Measurements from ENCODE around the gene ALDH16A1. TPM values are rescaled to one million over a fixed set of nuclear protein-coding genes. Genes with fewer than 3 reads are reported as not detected.

ALDH16A1 gene
- total RNA-seq, 2 donors from 2014 or later, result 29.0 to 65.2 TPM

DNA sequence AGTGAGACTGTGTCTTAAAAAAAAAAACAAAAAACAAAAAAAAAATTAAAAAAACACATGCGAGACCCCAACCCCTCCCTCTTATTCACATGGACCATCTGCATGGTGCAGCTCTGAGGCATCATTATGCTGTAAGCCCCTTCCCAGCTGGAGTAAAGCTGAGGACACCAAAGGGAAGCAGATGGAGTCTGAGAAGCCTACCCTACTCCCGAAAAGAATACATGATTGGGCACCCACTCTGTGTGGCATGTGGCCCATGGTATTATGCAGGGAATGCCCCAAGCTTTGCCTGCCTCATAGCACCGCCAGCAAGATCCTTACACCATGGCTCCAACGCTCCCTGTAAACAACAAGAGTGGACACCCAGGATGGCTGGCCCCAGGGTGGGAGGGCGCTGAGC is 34.5 kb upstream of the ALDH16A1 start:
- no peak for ATAC-seq
- Mint-ChIP-seq H3K36me3 (no peaks in the 10 kb centered on the region), H3K4me3 (no peak overlapping the region), H3K27me3 (peaks cover 54 to 59% of the 10 kb centered on the region in 2 donors), H3K4me1 (ENCODE audit: low read depth in 2 of 2) (peaks cover 19 to 22% of the 10 kb centered on the region in 2 donors), H3K9me3 (no peaks in the 10 kb centered on the region), H3K27ac (no peak overlapping the region)
- DNase-seq (ENCODE audit: low spot score), result no peak

DNA sequence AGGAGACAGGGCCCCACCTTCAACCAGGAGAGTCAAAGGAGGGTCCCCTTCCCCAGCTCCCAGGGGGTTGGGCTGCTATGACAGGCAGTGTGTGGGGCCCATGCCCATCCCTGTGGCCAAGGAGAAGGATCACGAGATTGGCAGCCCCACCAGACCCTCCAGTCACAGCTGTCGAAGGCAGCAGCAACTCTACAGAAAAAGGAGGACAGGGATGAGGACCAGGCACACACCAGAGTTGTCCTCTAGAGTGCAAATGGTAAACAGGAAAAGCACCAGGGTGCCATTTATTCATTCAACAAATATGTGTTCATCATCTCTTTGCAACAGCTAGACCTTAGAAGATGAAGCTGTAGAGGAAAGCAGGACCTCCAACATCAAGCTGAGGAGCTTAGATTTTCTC is 33.9 kb upstream of the ALDH16A1 start:
- no peak overlapping the region for H3K4me3 Mint-ChIP-seq
- no peaks in the 10 kb centered on the region for H3K9me3 Mint-ChIP-seq
- no peaks in the 10 kb centered on the region for H3K36me3 Mint-ChIP-seq
- H3K4me1 Mint-ChIP-seq (ENCODE audit: low read depth in 2 of 2), result peaks cover 25 to 28% of the 10 kb centered on the region in 2 donors
- DNase-seq (ENCODE audit: low spot score), result no peak
- H3K27ac Mint-ChIP-seq, result no peak overlapping the region
- peaks cover 60 to 65% of the 10 kb centered on the region in 2 donors for H3K27me3 Mint-ChIP-seq
- ATAC-seq, result no peak

DNA sequence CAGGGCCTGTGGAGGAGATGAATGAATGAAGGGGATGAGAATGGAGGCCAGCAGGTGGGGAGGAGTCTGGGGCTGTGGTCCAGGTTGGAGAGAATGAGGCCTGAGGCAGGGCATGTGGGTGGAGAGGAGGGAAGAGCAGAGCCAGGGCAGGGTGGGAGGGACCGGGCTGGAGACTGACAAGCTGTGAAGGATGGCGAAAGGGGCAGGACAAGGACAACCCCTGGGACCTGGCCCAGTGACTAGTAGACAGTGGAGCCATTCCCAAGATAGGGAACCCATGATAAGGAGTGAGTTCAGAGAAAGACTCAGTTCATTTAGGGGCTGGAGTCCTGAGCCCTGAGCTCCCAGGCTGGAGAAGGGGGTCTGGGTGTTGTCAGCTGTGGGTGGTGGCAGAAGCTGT is 32.8 kb upstream of the ALDH16A1 start:
- ATAC-seq (no peak), DNase-seq (ENCODE audit: low spot score) (no peak)
- Mint-ChIP-seq H3K4me3 (no peak overlapping the region), H3K36me3 (no peaks in the 10 kb centered on the region), H3K9me3 (no peaks in the 10 kb centered on the region), H3K4me1 (ENCODE audit: low read depth in 2 of 2) (peaks cover 25 to 28% of the 10 kb centered on the region in 2 donors), H3K27ac (no peak overlapping the region), H3K27me3 (peaks cover 66 to 73% of the 10 kb centered on the region in 2 donors)

GRCh38 chr19:49421039-49421877 is 31.8 kb upstream of the ALDH16A1 start:
- Mint-ChIP-seq H3K27me3 (peaks cover 73 to 83% of the 10 kb centered on the region in 2 donors), H3K4me3 (peak overlapping the region; percentile 55), H3K9me3 (no peaks in the 10 kb centered on the region), H3K4me1 (ENCODE audit: low read depth in 2 of 2) (peaks cover 27 to 31% of the 10 kb centered on the region in 2 donors), H3K27ac (no peak overlapping the region), H3K36me3 (peaks cover under 1% of the 10 kb centered on the region)
- ATAC-seq, result peak; percentile 49 to 74
- DNase-seq (ENCODE audit: low spot score), result peak; percentile 69

- no peak for DNase-seq (ENCODE audit: low spot score)
- H3K27me3 Mint-ChIP-seq, result peaks cover 79 to 89% of the 10 kb centered on the region in 2 donors
- no peak overlapping the region for H3K27ac Mint-ChIP-seq
- H3K4me3 Mint-ChIP-seq, result peak overlapping the region; percentile 55
- H3K36me3 Mint-ChIP-seq, result peaks cover 6% of the 10 kb centered on the region
- H3K9me3 Mint-ChIP-seq, result no peaks in the 10 kb centered on the region
- peaks cover 33 to 34% of the 10 kb centered on the region in 2 donors for H3K4me1 Mint-ChIP-seq (ENCODE audit: low read depth in 2 of 2)
- ATAC-seq, result no peak
These were observed 31.2 kb upstream of the ALDH16A1 start for GRCh38 chr19:49421878-49422202.

DNA sequence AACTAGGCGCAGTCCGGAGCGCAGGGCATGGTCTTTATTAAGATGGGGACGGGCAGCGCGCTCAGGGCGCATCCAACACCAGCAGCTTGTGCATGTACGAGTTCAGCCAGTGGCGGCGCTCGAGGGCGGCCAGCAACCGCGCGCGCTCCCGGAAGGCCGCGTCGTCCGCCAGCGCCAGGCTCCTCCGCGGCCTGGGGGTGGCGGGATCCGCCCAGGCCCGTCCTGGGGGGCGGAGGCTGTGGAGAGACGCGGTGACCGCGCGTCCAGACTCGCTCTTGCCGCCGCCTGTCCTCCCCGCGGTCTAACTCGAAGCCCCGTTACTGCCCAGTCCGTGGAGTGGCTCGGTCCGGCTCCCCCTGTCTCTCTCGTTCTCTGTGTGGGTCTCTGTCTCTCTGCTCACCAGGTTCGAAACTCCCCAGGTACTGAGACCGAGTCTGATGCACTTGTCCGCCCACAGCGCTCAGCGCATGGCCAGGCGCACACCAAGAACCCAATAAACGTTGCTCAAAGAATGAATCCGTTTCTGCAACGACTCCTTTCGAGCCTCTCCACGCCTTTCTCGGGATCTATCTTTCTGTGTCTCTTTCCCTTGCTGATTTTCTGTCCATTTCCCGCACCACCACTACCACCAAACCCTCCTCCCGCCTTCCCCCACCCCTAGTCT is 30.5 kb upstream of the ALDH16A1 start:
- Mint-ChIP-seq H3K36me3 (peaks cover 9% of the 10 kb centered on the region), H3K9me3 (no peaks in the 10 kb centered on the region), H3K27ac (no peak overlapping the region), H3K4me1 (ENCODE audit: low read depth in 2 of 2) (peaks cover 38 to 39% of the 10 kb centered on the region in 2 donors), H3K27me3 (peaks cover 82 to 92% of the 10 kb centered on the region in 2 donors), H3K4me3 (peak overlapping the region; percentile 79)
- ATAC-seq (peak; percentile 76 to 84), DNase-seq (ENCODE audit: low spot score) (no peak)

DNA sequence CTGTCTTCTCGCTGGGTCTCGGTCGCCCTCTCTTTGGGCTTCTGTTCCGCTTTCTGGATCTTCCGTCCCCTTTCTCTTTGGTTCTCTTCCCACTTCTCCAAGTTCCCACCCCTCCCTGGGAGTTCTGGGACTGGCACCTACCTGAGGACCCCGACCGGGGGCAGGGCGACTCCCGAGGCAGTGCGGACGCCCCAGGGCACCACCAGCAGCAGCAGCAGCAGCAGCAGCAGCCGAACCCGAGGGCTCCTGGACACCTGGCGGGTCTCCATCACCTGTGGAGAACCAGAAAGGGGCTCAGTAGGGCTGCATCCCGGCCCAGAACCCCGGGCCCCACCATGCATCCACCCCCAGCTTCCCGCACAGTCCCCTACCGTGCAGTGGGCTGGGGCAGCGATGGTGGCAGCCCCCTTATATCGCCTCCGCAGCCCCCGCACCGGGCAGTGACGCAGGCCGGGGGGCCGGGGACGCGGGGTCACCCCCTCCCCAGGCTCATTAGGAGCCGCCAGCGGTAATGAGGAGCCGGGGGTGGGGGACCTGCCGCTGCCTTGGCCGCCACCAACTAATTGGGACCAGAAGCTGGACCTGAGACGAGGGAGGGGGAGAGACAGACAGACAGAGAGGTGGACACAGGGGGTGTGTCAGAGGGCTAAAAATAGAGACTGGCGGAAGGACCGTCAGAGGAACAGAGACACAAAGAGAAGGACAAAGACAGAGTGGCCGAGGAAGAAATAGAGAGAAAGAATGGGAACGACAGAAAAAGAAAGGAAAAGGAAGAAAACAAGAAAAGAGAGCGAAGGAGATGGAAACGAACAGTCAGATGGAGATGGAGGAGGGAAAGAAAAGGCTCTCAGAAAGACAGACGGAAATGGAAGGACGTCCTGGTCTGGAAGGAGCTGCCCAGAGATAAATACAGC is 29.7 kb upstream of the ALDH16A1 start, which contains the start of gene PTH2:
Gene PTH2 (minus strand): TSS at position 371 of the 914 bp plus-strand sequence. CDS start 102 bp downstream, at position 269.
- DNase-seq (ENCODE audit: low spot score) (no peak), ATAC-seq (no peak)
- Mint-ChIP-seq H3K4me3 (peak within 1 kb of the TSS; percentile 79), H3K36me3 (peaks cover 9% of the 10 kb centered on the region), H3K27ac (no peak within 1 kb of the TSS), H3K4me1 (ENCODE audit: low read depth in 2 of 2) (peaks cover 44 to 46% of the 10 kb centered on the region in 2 donors), H3K9me3 (no peaks in the 10 kb centered on the region), H3K27me3 (peaks cover 82 to 96% of the 10 kb centered on the region in 2 donors)

DNA sequence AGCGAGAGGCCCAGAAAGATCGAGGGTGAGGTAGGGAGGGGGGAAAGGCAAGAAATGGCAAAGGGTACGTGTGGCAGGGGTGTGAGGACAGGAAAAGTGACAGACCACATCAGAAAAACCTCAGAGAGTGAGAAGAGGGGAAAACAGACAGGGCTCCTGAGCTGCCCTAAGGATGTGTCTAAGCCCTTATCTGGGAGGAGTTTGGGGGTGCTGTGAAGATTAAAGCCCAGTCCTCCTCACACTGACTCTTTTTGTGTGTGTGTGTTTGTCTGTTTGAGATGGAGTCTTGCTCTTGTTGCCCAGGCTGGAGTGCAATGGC is 29.1 kb upstream of the ALDH16A1 start:
- Mint-ChIP-seq H3K27ac (no peak overlapping the region), H3K4me1 (ENCODE audit: low read depth in 2 of 2) (peaks cover 44 to 50% of the 10 kb centered on the region in 2 donors), H3K36me3 (peaks cover 9% of the 10 kb centered on the region), H3K9me3 (no peaks in the 10 kb centered on the region), H3K27me3 (peaks cover 80 to 95% of the 10 kb centered on the region in 2 donors), H3K4me3 (peak overlapping the region; percentile 28)
- no peak for ATAC-seq
- no peak for DNase-seq (ENCODE audit: low spot score)

- DNase-seq (ENCODE audit: low spot score) (no peak), ATAC-seq (no peak)
- H3K27me3 Mint-ChIP-seq, result peaks cover 76 to 95% of the 10 kb centered on the region in 2 donors
- no peak within 1 kb of the TSS for H3K4me3 Mint-ChIP-seq
- no peaks in the 10 kb centered on the region for H3K9me3 Mint-ChIP-seq
- no peak within 1 kb of the TSS for H3K27ac Mint-ChIP-seq
- H3K36me3 Mint-ChIP-seq, result peaks cover 15% of the 10 kb centered on the region
- H3K4me1 Mint-ChIP-seq (ENCODE audit: low read depth in 2 of 2), result peaks cover 47 to 52% of the 10 kb centered on the region in 2 donors
These were observed 27.8 kb upstream of the ALDH16A1 start, which contains the start of gene GFY for GRCh38 chr19:49425178-49425577. Gene GFY, plus strand, starts transcription at chr19:49425388. Its CDS starts 1,043 bp downstream, at chr19:49426431.

- H3K27me3 Mint-ChIP-seq, result peaks cover 72 to 95% of the 10 kb centered on the region in 2 donors
- H3K9me3 Mint-ChIP-seq, result no peaks in the 10 kb centered on the region
- no peak overlapping the region for H3K27ac Mint-ChIP-seq
- ATAC-seq, result no peak
- peaks cover 15% of the 10 kb centered on the region for H3K36me3 Mint-ChIP-seq
- no peak overlapping the region for H3K4me3 Mint-ChIP-seq
- DNase-seq (ENCODE audit: low spot score), result no peak
- H3K4me1 Mint-ChIP-seq (ENCODE audit: low read depth in 2 of 2), result peaks cover 50 to 52% of the 10 kb centered on the region in 2 donors
These were observed 27.0 kb upstream of the ALDH16A1 start for GRCh38 chr19:49425922-49426592.

GRCh38 chr19:49427339-49427738 is 25.7 kb upstream of the ALDH16A1 start:
- Mint-ChIP-seq H3K27me3 (peaks cover 65 to 89% of the 10 kb centered on the region in 2 donors), H3K4me3 (peak overlapping the region; percentile 5), H3K9me3 (no peaks in the 10 kb centered on the region), H3K4me1 (ENCODE audit: low read depth in 2 of 2) (peaks cover 44 to 45% of the 10 kb centered on the region in 2 donors), H3K36me3 (peaks cover 15% of the 10 kb centered on the region), H3K27ac (peak overlapping the region in 1 of 2 donors; percentile 55)
- DNase-seq (ENCODE audit: low spot score) (no peak), ATAC-seq (no peak)

DNA sequence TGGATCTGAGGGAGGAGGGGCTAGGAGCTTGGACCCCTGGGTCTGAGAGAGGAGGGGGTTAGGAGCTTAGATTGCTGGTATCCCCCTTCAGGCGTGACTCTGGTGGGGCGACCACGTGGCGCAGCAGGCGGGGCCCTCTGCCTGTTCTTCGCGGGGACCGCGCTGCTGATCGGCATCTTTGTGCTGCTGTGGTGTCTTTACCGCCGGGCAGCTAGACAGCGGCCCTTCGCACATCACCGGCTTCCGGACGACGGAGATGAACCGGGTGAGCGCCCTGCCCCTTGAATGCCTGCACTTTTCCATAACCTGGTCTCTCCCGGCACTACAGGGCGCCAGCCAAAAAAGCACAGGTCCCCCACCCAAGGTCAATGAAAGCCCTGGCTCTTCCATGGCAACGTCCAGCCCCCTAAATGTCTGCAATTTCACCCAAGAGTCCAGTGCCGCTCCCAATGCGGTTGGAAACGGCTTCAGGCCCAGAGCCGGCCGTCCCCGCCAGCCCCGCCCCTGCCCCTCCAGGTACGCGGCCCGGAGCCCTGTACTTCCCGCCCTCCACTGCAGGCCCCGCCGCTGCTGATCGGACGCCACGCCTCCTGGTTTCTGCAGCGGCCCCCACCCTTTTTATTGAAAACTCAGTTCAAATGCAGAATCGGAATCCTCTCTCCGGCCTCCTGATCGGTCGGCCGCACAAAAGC is 25.0 kb upstream of the ALDH16A1 start:
- Mint-ChIP-seq H3K27ac (no peak overlapping the region), H3K36me3 (peaks cover 15% of the 10 kb centered on the region), H3K9me3 (no peaks in the 10 kb centered on the region), H3K4me1 (ENCODE audit: low read depth in 2 of 2) (peaks cover 39 to 40% of the 10 kb centered on the region in 2 donors), H3K4me3 (peak overlapping the region; percentile 51), H3K27me3 (peaks cover 62 to 85% of the 10 kb centered on the region in 2 donors)
- ATAC-seq (peak; percentile 39 to 55), DNase-seq (ENCODE audit: low spot score) (no peak)

Data from natural killer cell treated with Interleukin-12 subunit alpha and Interleukin-12 subunit beta and Interleukin-15 and Interleukin-18, amount 100 ng/mL, for 72 hours (primary cell).